HCT116 (cell line): ENCODE measurements around the gene PTPRF. TPM values are rescaled to one million over a fixed set of nuclear protein-coding genes. Genes with fewer than 3 reads are reported as not detected.

Source experiments
- ATAC-seq: fragments of 200-7000 bp; cut with Tn5 transposase; 2 replicates; pipeline ENCODE4 v1.9.1; 2020; ENCODE audit warnings: mild to moderate bottlenecking, moderate library complexity
- BruUV-seq: library from RNA; stranded (reverse); fragments of 400-500 nt; replicated peaks from 2 replicates; lab custom pipeline; 2021; lab: Mats Ljungman, UMichigan
- CTCF ChIA-PET: fragments of 300-600 bp; sonication (Branson Sonifier 250); formaldehyde crosslinking; loops from one replicate; lab custom pipeline; 2021; ENCODE audit warnings: antibody characterized with exemption; lab: Charles Lee
- POLR2A ChIA-PET: fragments of 300-600, 350-600 bp; sonication (Branson Sonifier 250); formaldehyde crosslinking; loops from one replicate; lab custom pipeline; 2021; ENCODE audit warnings: antibody characterized with exemption; lab: Charles Lee
- RAD21 ChIA-PET, 2 experiments: fragments of 300-600 bp; sonication (Branson Sonifier 250); formaldehyde crosslinking; loops; one replicate each; lab custom pipeline; 2023; ENCODE audit warnings: low total read pairs in 2 of 2; ENCODE audit not compliant: uncharacterized antibody in 2 of 2, unreplicated experiment in 2 of 2, low non-redundant PET in 1 of 2; lab: Charles Lee
- DNase-seq: peaks from one replicate; pipeline ENCODE4 v3.0.0-alpha.2; 2010; ENCODE audit warnings: low read depth, low spot score
- H2AFZ ChIP-seq: fragments of 200-600 bp; shearing (Covaris generic), sonication (generic); 2 replicates; pipeline ENCODE4 v1.6.1; 2017; ENCODE audit warnings: low read depth, mixed run types, mixed read lengths, antibody characterized with exemption, low read length; ENCODE audit not compliant: poor library complexity, severe bottlenecking
- H3K27ac ChIP-seq: 2 replicates; pipeline ENCODE4 v1.5.1; 2012; ENCODE audit warnings: low read depth, low read length
- H3K27me3 ChIP-seq: fragments of 200-600 bp; sonication (generic); 2 replicates; pipeline ENCODE4 v1.6.1; 2016; ENCODE audit warnings: mixed run types, low read length, mixed read lengths; ENCODE audit not compliant: insufficient read depth
- H3K36me3 ChIP-seq, 2 experiments: fragments of 200-500 bp in 1 of 2; fragments of 200-600 bp in 1 of 2; sonication (Bioruptor generic) in 1 of 2; sonication (generic) in 1 of 2; 2 replicates each; pipeline versions ENCODE4 v1.5.1 to v1.6.1; 2014 to 2016; ENCODE audit warnings: low read length in 2 of 2, inconsistent platforms in 1 of 2, mixed read lengths in 1 of 2, mixed run types in 1 of 2; ENCODE audit not compliant: insufficient read depth in 2 of 2, control insufficient read depth in 1 of 2
- H3K4me1 ChIP-seq, 2 experiments: fragments of 200-600 bp in 1 of 2; sonication (generic) in 1 of 2; 2 replicates each; pipeline versions ENCODE4 v1.5.1 to v1.6.1; 2012 to 2017; ENCODE audit warnings: low read length in 2 of 2, inconsistent platforms in 1 of 2, mild to moderate bottlenecking in 1 of 2, mixed read lengths in 1 of 2, mixed run types in 1 of 2, moderate library complexity in 1 of 2; ENCODE audit not compliant: insufficient read depth in 2 of 2, control insufficient read depth in 1 of 2
- H3K4me2 ChIP-seq: fragments of 200-600 bp; sonication (generic); 2 replicates; pipeline ENCODE4 v1.6.1; 2017; ENCODE audit warnings: mixed run types, low read length, mixed read lengths
- H3K4me3 ChIP-seq, 2 experiments: fragments of 200-600 bp in 1 of 2; sonication (generic) in 1 of 2; replicated peaks in 1 of 2; 2 replicates each; pipeline ENCODE4 v1.5.1; 2011 to 2016; ENCODE audit warnings: low read length in 2 of 2, control low read depth in 1 of 2, low read depth in 1 of 2, mild to moderate bottlenecking in 1 of 2, mixed read lengths in 1 of 2, mixed run types in 1 of 2
- H3K79me2 ChIP-seq: fragments of 200-600 bp; sonication (generic); 2 replicates; pipeline ENCODE4 v1.6.1; 2017; ENCODE audit warnings: mild to moderate bottlenecking, mixed run types, low read length, moderate library complexity, mixed read lengths; ENCODE audit not compliant: insufficient read depth
- H3K9ac ChIP-seq: fragments of 200-600 bp; sonication (generic); 2 replicates; pipeline ENCODE4 v1.6.1; 2016; ENCODE audit warnings: low read length, mixed read lengths
- H3K9me2 ChIP-seq: fragments of 200-600 bp; sonication (generic), shearing (Covaris generic); 2 replicates; pipeline ENCODE4 v1.6.1; 2017; ENCODE audit warnings: mixed run types, mild to moderate bottlenecking, moderate library complexity; ENCODE audit not compliant: insufficient read depth
- H3K9me3 ChIP-seq, 2 experiments: fragments of 200-500 bp in 1 of 2; fragments of 200-600 bp in 1 of 2; sonication (Bioruptor generic) in 1 of 2; sonication (generic) in 1 of 2; 2 replicates each; pipeline ENCODE4 v1.6.1; 2014 to 2017; ENCODE audit warnings: low read length in 2 of 2, mixed read lengths in 2 of 2, inconsistent platforms in 1 of 2, low read depth in 1 of 2, mild to moderate bottlenecking in 1 of 2, mixed run types in 1 of 2, moderate library complexity in 1 of 2; ENCODE audit not compliant: control insufficient read depth in 1 of 2, insufficient read depth in 1 of 2
- H4K20me1 ChIP-seq: fragments of 200-600 bp; sonication (generic), shearing (Covaris generic); 2 replicates; pipeline ENCODE4 v1.6.1; 2017; ENCODE audit warnings: mixed run types, mild to moderate bottlenecking, moderate library complexity; ENCODE audit not compliant: insufficient read depth
- ATF3 ChIP-seq: IDR thresholded peaks from 2 replicates; pipeline ENCODE4 v1.6.1; 2012
- CBX3 ChIP-seq: IDR thresholded peaks from 2 replicates; pipeline ENCODE4 v1.6.1; 2012; ENCODE audit warnings: low read depth
- CTCF ChIP-seq, 3 experiments: fragments of 200-600 bp in 1 of 3; sonication (generic) in 1 of 3; IDR thresholded peaks in 2 of 3; conservative IDR thresholded peaks in 1 of 3; 2 replicates each; pipeline ENCODE4 v1.5.1; 2012 to 2017; ENCODE audit warnings: low read depth in 2 of 3, low read length in 2 of 3, antibody characterized with exemption in 1 of 3, borderline replicate concordance in 1 of 3, control low read depth in 1 of 3, mild to moderate bottlenecking in 1 of 3, mixed read lengths in 1 of 3, mixed run types in 1 of 3, moderate library complexity in 1 of 3; ENCODE audit not compliant: insufficient read depth in 1 of 3
- EZH2 ChIP-seq: fragments of 200-600 bp; sonication (generic); IDR thresholded peaks from 2 replicates; pipeline ENCODE4 v1.6.1; 2017; ENCODE audit warnings: antibody characterized with exemption, mixed run types
- EZH2phosphoT487 ChIP-seq: fragments of 200-600 bp; IDR thresholded peaks from 2 replicates; pipeline ENCODE4 v1.6.1; 2018; ENCODE audit warnings: antibody characterized with exemption, borderline replicate concordance
- FOSL1 ChIP-seq: IDR thresholded peaks from 2 replicates; pipeline ENCODE4 v1.6.1; 2012; ENCODE audit warnings: low read depth
- JUND ChIP-seq: IDR thresholded peaks from 2 replicates; pipeline ENCODE4 v1.6.1; 2012
- RAD21 ChIP-seq: IDR thresholded peaks from 2 replicates; pipeline ENCODE4 v1.6.1; 2012; ENCODE audit warnings: low read depth, mild to moderate bottlenecking
- SIN3A ChIP-seq: IDR thresholded peaks from 2 replicates; pipeline ENCODE4 v1.6.1; 2012; ENCODE audit warnings: low read depth
- SP1 ChIP-seq: IDR thresholded peaks from 2 replicates; pipeline ENCODE4 v1.6.1; 2012; ENCODE audit warnings: low read depth
- YY1 ChIP-seq: IDR thresholded peaks from 2 replicates; pipeline ENCODE4 v1.6.1; 2011; ENCODE audit warnings: low read length, low read depth, moderate library complexity, mild to moderate bottlenecking; ENCODE audit not compliant: insufficient replicate concordance; ENCODE audit errors: extremely low read depth
- ZBTB33 ChIP-seq: IDR thresholded peaks from 2 replicates; pipeline ENCODE4 v1.6.1; 2011; ENCODE audit warnings: mild to moderate bottlenecking, low read length, moderate library complexity; ENCODE audit not compliant: insufficient replicate concordance; ENCODE audit errors: extremely low read depth
- intact Hi-C: fragments of 100-400 bp; cut with micrococcal nuclease; formaldehyde crosslinking; loops from 2 replicates; pipeline ENCODE4 v1.10.0; 2022
- total RNA-seq: library from RNA; stranded (reverse); gene quantifications from one replicate; pipeline ENCODE4 v1.2.1, GENCODE V29; 2021; ENCODE audit not compliant: unreplicated experiment

The PTPRF gene
- total RNA-seq, 1 experiment from 2014 or later: 224 TPM

DNA sequence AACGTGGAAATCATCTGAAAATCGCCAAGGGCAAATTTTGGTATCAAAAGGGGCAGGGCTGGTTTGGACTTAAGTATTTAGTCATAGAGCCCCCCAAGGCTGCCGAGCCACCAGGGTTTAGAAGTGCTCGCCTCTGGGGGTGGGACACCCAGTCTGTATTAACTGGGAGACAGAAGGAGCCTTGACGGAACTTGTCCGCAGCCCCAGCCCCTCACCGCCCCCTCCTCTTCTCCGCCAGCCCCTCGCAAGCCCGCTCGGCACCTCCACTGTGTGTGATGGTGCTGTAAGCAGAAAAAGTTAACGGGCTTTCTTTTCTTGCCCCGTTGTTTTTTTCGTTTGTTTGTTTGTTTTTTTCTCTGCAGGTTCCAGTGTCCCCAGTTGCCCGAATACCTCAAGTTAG lies 81.7 kb downstream of the PTPRF start:
- Histone ChIP-seq H3K9me3 (no peaks in the 10 kb centered on the region), H3K9ac (no peak overlapping the region), H3K79me2 (no peaks in the 10 kb centered on the region), H3K4me1 (no peaks in the 10 kb centered on the region), H3K27me3 (no peaks in the 10 kb centered on the region), H3K36me3 (peaks cover 42 to 50% of the 10 kb centered on the region in 2 experiments; a peak in 3 of 4 replicates), H4K20me1 (no peaks in the 10 kb centered on the region), H3K9me2 (no peaks in the 10 kb centered on the region), H3K4me3 (no peak overlapping the region), H2AFZ (no peak overlapping the region), H3K4me2 (no peak overlapping the region), H3K27ac (no peak overlapping the region)
- ChIA-PET RAD21 (no interaction called here), CTCF (no interaction called here), POLR2A (no interaction called here)
- intact Hi-C loops: no loop called here
- ATAC-seq (no peak), DNase-seq (no peak)
- no TSS peak for BruUV-seq
- TF ChIP-seq EZH2: no peak
- no peak for TF ChIP-seq YY1
- TF ChIP-seq FOSL1: no peak
- TF ChIP-seq SIN3A: no peak
- TF ChIP-seq ZBTB33: no peak

DNA sequence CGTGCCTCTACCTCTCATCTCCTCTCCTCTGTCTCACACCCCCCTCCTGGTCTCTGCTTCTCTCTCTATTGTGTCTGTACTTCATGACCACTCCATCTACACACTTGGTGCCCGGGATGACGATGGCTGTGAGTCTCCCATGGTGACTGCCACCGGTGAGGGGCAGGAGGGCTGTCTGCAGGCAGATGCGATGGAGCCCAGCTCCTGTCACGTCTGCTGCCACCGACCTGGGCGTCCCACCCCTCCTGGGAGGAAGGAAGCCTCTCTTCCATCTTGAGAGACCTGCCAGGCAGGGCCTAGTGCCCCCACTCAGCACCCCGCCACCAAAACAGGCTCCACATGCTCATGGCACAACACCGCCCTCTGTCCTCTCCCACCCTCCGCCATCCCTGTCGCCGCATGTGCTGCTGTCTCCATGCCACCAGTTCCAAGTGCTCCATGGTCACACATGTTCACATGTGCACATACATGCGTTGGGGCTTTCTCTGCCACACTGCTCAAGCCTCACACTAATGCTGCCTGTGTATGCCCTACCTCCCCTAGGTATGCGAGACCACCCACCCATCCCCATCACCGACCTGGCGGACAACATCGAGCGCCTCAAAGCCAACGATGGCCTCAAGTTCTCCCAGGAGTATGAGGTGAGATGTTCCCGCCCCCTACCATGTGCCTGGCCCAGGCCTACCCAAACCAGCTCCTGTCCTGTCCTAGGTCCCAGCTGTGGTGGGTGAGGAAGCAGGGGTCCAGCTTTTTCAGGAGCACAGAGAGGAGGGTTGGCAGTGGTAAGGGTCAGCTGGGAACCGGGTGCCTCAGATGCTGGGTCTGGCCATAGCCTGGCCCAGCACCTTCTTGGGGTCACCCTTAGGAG lies 82.6 kb downstream of the PTPRF start:
- Histone ChIP-seq H3K27me3 (no peaks in the 10 kb centered on the region), H3K27ac (no peak overlapping the region), H3K36me3 (peaks cover 43 to 52% of the 10 kb centered on the region in 2 experiments; a peak in 3 of 4 replicates), H2AFZ (no peak overlapping the region), H3K9ac (no peak overlapping the region), H3K4me3 (no peak overlapping the region), H3K4me1 (no peaks in the 10 kb centered on the region), H4K20me1 (no peaks in the 10 kb centered on the region), H3K79me2 (no peaks in the 10 kb centered on the region), H3K4me2 (no peak overlapping the region), H3K9me2 (no peaks in the 10 kb centered on the region), H3K9me3 (no peaks in the 10 kb centered on the region)
- intact Hi-C loops: no loop called here
- RAD21 ChIA-PET: no interaction called here
- no peak for ATAC-seq
- CTCF ChIA-PET: no interaction called here
- POLR2A ChIA-PET: no interaction called here
- no peak for DNase-seq
- BruUV-seq: no TSS peak
- TF ChIP-seq JUND (no peak), FOSL1 (no peak), ATF3 (no peak), EZH2 (no peak), CBX3 (no peak), YY1 (no peak), RAD21 (no peak), CTCF (IDR thresholded peaks at IDR 0.05 in 2 of 3, conservative IDR thresholded peaks at IDR 0.05 in 1 of 3; ENCODE audit: borderline replicate concordance in 1 of 3, insufficient read depth in 1 of 3, low read depth in 2 of 3, low read length in 2 of 3) (no peak), EZH2phosphoT487 (no peak), SP1 (no peak)
